Measurements from ENCODE around the gene LMBRD2. TPM values are rescaled to one million over a fixed set of nuclear protein-coding genes. Genes with fewer than 3 reads are reported as not detected.
A peak's percentile ranks its signal among the peaks of the same experiment; 100 is the strongest.

The LMBRD2 gene
- total RNA-seq, 8 experiments from 2014 or later: 8.8 to 18.9 (median 13.8) TPM

DNA sequence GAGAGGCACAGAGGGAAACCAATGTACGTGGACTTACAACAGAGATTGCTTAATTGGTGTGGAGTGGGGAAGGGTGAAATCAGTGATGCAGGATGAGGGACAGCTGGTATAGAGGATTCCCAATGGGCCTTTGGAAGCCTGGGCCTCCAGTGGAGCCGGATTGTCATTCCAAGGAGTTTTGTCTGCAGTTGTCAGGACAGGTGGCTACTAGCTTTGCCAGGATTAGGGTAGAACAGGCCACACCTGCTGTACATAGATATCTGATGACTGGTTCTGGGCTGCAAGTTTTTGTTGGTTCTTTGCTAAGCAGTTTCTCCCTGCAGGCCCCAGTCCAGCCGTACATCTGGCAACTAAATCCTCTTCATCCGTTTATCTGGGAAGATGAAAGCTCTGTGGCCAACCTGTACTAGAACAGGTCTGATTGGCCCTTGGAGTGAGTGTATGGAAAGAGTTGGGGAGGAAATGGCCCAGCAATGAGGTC is 4.5 kb upstream of the LMBRD2 start:
- H3K4me1 ChIP-seq (replicated peaks in 1 of 2): peaks cover 5 to 6% of the 10 kb centered on the region in 2 donors
- in situ Hi-C loops (cut with MboI; ENCODE audit: low pct_unique_long_range_greater_than_20kb in 2 of 9, low sequenced_read_pairs in 9 of 9, unreplicated experiment in 9 of 9): no loop called here
- H3K4me3 ChIP-seq: no peak overlapping the region
- no peak overlapping the region for H3K27ac ChIP-seq
- no peak for ATAC-seq (replicated peaks in 6 of 8)
- 31 to 100% (median 83%) methylated on average over 1 to 4 of the region's 4 CpGs; no CpG with 5 or more reads in 1 of the 10 experiments for WGBS, 10 experiments

- in situ Hi-C loops (cut with MboI; ENCODE audit: low pct_unique_long_range_greater_than_20kb in 2 of 9, low sequenced_read_pairs in 9 of 9, unreplicated experiment in 9 of 9): no loop called here
- H3K4me1 ChIP-seq (replicated peaks in 1 of 2): peaks cover 6 to 8% of the 10 kb centered on the region in 2 donors
- WGBS, 10 experiments: 75 to 100% (median 96%) methylated on average over 5 to 7 of the region's 7 CpGs; no CpG with 5 or more reads in 1 of the 10 experiments
- ATAC-seq (replicated peaks in 6 of 8): no peak
- no peak overlapping the region for H3K4me3 ChIP-seq
- H3K27ac ChIP-seq: no peak overlapping the region
These were observed 3.6 kb upstream of the LMBRD2 start for GRCh38 chr5:36155291-36155690.

- WGBS, 10 experiments: 67 to 100% (median 90%) methylated on average over 1 to 4 of the region's 4 CpGs; no CpG with 5 or more reads in 1 of the 10 experiments
- no peak for ATAC-seq (replicated peaks in 6 of 8)
- in situ Hi-C loops (cut with MboI; ENCODE audit: low pct_unique_long_range_greater_than_20kb in 2 of 9, low sequenced_read_pairs in 9 of 9, unreplicated experiment in 9 of 9): no loop called here
- H3K27ac ChIP-seq: no peak overlapping the region
- H3K4me1 ChIP-seq (replicated peaks in 1 of 2): peaks cover 6 to 13% of the 10 kb centered on the region in 2 donors
- peak overlapping the region in 1 of 5 donors; percentile 81 for H3K4me3 ChIP-seq
These were observed 2.0 kb upstream of the LMBRD2 start for GRCh38 chr5:36153726-36154125.

- H3K4me3 ChIP-seq: peak overlapping the region in 3 of 5 donors; percentile 70 to 81 (median 74)
- 29 to 93% (median 70%) methylated on average over 1 to 6 of the region's 7 CpGs; no CpG with 5 or more reads in 1 of the 10 experiments for WGBS, 10 experiments
- H3K27ac ChIP-seq: no peak overlapping the region
- H3K4me1 ChIP-seq (replicated peaks in 1 of 2): peaks cover 6 to 13% of the 10 kb centered on the region in 2 donors
- in situ Hi-C loops (cut with MboI; ENCODE audit: low pct_unique_long_range_greater_than_20kb in 2 of 9, low sequenced_read_pairs in 9 of 9, unreplicated experiment in 9 of 9): no loop called here
- no peak for ATAC-seq (replicated peaks in 6 of 8)
These were observed 1.6 kb upstream of the LMBRD2 start for GRCh38 chr5:36153298-36153677.

DNA sequence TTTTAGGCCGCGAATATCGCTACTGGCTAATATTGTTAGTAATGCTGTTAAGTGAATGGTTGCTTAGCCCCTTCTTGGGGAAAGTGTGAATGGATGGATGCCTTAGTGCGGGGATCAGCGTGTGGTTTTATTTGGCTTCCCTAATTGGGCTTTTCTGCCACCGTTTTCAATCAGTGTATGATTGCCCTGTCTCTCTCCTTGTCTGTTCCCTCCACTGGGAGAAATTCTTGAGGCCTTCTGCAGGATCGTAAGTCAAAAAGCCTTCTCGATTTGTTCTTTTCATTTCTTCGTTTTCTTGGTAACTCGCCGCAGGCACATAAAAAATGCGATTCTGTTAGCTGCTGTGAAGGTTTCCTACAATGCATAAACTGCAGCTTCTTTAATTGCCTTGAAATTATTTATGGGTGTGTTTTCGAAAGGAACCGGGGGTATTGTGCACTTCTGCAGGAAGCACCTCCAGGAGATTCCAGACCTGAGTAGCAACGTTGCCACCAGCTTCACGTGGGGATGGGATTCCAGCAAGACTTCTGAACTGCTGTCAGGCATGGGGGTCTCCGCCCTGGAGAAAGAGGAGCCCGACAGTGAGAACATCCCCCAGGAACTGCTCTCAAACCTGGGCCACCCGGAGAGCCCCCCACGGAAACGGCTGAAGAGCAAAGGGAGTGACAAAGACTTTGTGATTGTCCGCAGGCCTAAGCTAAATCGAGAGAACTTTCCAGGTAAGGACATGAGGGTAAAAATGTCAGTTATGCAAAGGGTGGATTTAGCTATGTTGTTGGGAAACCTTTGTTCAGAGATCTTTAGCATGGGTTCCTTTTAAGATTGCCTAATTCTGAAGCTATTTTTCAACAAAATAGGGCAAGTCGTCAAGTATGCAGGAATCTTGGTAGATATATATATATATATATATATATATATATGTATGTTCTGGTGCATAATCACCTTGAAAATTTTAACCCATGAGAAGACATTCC is 924 bp upstream of the LMBRD2 start:
- Histone ChIP-seq H3K4me1 (replicated peaks in 1 of 2) (peaks cover 6 to 13% of the 10 kb centered on the region in 2 donors), H3K27ac (no peak overlapping the region), H3K4me3 (peak overlapping the region; percentile 62 to 81 (median 74))
- 0 to 18% (median 2%) methylated on average over 4 to 19 of the region's 24 CpGs for WGBS, 10 experiments
- in situ Hi-C loops (cut with MboI; ENCODE audit: low pct_unique_long_range_greater_than_20kb in 2 of 9, low sequenced_read_pairs in 9 of 9, unreplicated experiment in 9 of 9): no loop called here
- peak; percentile 3 to 20 (median 9) for ATAC-seq (replicated peaks in 6 of 8)

GRCh38 chr5:36150676-36151433 is 832 bp downstream of the LMBRD2 start:
- H3K4me3 ChIP-seq: peak overlapping the region; percentile 62 to 81 (median 74)
- in situ Hi-C loops (cut with MboI; ENCODE audit: low pct_unique_long_range_greater_than_20kb in 2 of 9, low sequenced_read_pairs in 9 of 9, unreplicated experiment in 9 of 9): no loop called here
- peaks cover 6 to 13% of the 10 kb centered on the region in 2 donors for H3K4me1 ChIP-seq (replicated peaks in 1 of 2)
- peak; percentile 2 to 50 (median 14) for ATAC-seq (replicated peaks in 6 of 8)
- 0 to 23% (median 3%) methylated on average over 2 to 18 of the region's 23 CpGs for WGBS, 10 experiments
- H3K27ac ChIP-seq: peak overlapping the region; percentile 67 to 72

DNA sequence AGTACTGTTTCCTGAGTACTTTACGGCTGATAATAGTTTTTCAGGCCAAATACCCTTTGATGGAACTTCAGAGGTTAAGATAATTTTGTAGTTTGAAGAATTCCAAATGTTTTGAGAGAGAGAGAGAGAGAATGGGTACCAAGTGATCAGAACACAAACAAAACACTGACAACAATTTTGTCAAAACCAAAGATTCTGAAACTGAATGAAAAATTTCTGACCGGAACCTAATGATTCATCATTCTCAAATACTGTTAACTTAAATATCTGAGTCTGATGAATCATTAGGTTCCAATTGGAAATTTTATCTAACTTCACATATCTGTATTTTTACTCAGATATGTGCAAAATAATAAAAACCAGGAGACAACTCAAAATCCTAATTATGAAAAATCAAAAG is 4.0 kb downstream of the LMBRD2 start:
- 56 to 100% (median 72%) methylated on average over 1 to 2 of the region's 2 CpGs; no CpG with 5 or more reads in 1 of the 10 experiments for WGBS, 10 experiments

DNA sequence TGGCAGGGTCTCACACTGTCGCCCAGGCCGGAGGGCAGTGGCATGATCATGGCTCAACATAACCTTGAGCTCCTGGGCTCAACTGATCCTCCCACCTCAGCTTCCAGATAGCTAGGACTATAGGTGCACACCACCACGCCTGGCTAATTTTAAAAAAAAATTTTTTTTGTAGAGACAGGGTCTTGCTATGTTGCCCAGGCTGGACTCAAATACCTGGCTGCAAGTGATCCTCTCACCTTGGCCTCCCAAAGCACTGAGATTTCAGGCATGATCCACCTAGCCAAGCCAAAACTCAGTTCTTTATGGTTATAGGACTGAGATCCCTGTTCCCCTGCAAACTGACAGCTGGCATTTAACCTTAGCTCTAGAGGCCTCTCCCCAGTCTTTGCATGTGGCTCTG is 5.3 kb downstream of the LMBRD2 start:
- 66 to 100% (median 97%) methylated on average over 1 to 3 of the region's 3 CpGs; no CpG with 5 or more reads in 2 of the 10 experiments for WGBS, 10 experiments
- no peak overlapping the region for H3K4me3 ChIP-seq
- in situ Hi-C loops (cut with MboI; ENCODE audit: low pct_unique_long_range_greater_than_20kb in 2 of 9, low sequenced_read_pairs in 9 of 9, unreplicated experiment in 9 of 9): no loop called here
- H3K4me1 ChIP-seq (replicated peaks in 1 of 2): peaks cover 0 to 8% of the 10 kb centered on the region in 2 donors
- no peak overlapping the region for H3K27ac ChIP-seq
- no peak for ATAC-seq (replicated peaks in 6 of 8)

More for the DNA sequence above, 4.0 kb downstream of the LMBRD2 start:
- H3K27ac ChIP-seq: no peak overlapping the region
- in situ Hi-C loops (cut with MboI; ENCODE audit: low pct_unique_long_range_greater_than_20kb in 2 of 9, low sequenced_read_pairs in 9 of 9, unreplicated experiment in 9 of 9): no loop called here
- no peak for ATAC-seq (replicated peaks in 6 of 8)
- H3K4me1 ChIP-seq (replicated peaks in 1 of 2): peaks cover 0 to 8% of the 10 kb centered on the region in 2 donors
- H3K4me3 ChIP-seq: no peak overlapping the region

GRCh38 chr5:36145311-36145710 is 6.4 kb downstream of the LMBRD2 start:
- 82 to 100% (median 90%) methylated on average over 3 to 4 of the region's 4 CpGs; no CpG with 5 or more reads in 1 of the 10 experiments for WGBS, 10 experiments

GRCh38 chr5:36138900-36139683 is 12.6 kb downstream of the LMBRD2 start:
- ATAC-seq (replicated peaks in 6 of 8): no peak
- Histone ChIP-seq H3K27ac (no peak overlapping the region), H3K4me1 (replicated peaks in 1 of 2) (no peaks in the 10 kb centered on the region), H3K4me3 (no peak overlapping the region)
- 83 to 100% (median 100%) methylated on average over 1 to 2 of the region's 7 CpGs; no CpG with 5 or more reads in 6 of the 10 experiments for WGBS, 10 experiments
- in situ Hi-C loops (cut with MboI; ENCODE audit: low pct_unique_long_range_greater_than_20kb in 2 of 9, low sequenced_read_pairs in 9 of 9, unreplicated experiment in 9 of 9): no loop called here

More at GRCh38 chr5:36145311-36145710, 6.4 kb downstream of the LMBRD2 start:
- in situ Hi-C loops (cut with MboI; ENCODE audit: low pct_unique_long_range_greater_than_20kb in 2 of 9, low sequenced_read_pairs in 9 of 9, unreplicated experiment in 9 of 9): no loop called here
- Histone ChIP-seq H3K4me1 (replicated peaks in 1 of 2) (peaks cover 0 to 5% of the 10 kb centered on the region in 2 donors), H3K4me3 (no peak overlapping the region), H3K27ac (no peak overlapping the region)
- no peak for ATAC-seq (replicated peaks in 6 of 8)

DNA sequence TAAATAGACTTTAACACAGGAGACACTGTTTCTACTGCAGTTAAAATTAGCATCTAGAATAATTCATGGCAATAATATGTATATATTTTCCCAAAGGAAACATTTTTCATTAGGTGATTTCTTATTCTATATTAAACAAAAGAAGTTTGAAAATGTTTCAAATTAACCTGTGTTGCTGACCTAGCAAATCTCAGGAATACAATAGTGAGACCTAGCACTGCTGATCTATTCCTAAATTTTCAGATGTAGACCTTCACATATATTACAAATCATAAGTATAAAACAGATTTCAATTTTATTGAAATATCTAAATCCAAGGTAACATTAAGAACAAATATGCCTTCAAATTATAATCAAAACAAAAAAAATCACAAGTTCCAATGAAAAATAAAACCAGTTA is 15.1 kb downstream of the LMBRD2 start:
- no peak overlapping the region for H3K27ac ChIP-seq
- H3K4me1 ChIP-seq (replicated peaks in 1 of 2): no peaks in the 10 kb centered on the region
- in situ Hi-C loops (cut with MboI; ENCODE audit: low pct_unique_long_range_greater_than_20kb in 2 of 9, low sequenced_read_pairs in 9 of 9, unreplicated experiment in 9 of 9): no loop called here
- ATAC-seq (replicated peaks in 6 of 8): no peak
- H3K4me3 ChIP-seq: no peak overlapping the region

GRCh38 chr5:36135988-36136387 is 15.7 kb downstream of the LMBRD2 start:
- Histone ChIP-seq H3K4me1 (replicated peaks in 1 of 2) (no peaks in the 10 kb centered on the region), H3K27ac (no peak overlapping the region), H3K4me3 (peak overlapping the region in 1 of 5 donors; percentile 5)
- no peak for ATAC-seq (replicated peaks in 6 of 8)
- in situ Hi-C loops (cut with MboI; ENCODE audit: low pct_unique_long_range_greater_than_20kb in 2 of 9, low sequenced_read_pairs in 9 of 9, unreplicated experiment in 9 of 9): no loop called here
- WGBS, 10 experiments: 70 to 100% (median 95%) methylated on average over 1 to 3 of the region's 3 CpGs; no CpG with 5 or more reads in 1 of the 10 experiments

Data from motor neuron (in vitro differentiated cells).